ENCODE measurements around the gene XRCC6.
"Not testable (repeated sequence)": the region's sequence is repeated elsewhere in the genome, so short reads cannot be mapped to it uniquely, and the experiment has no call there.

The XRCC6 gene

GRCh38 chr22:41681616-41682015, 60.5 kb downstream of the XRCC6 start:
- DNase-seq (ENCODE audit: insufficient read length) (no peak), FAIRE-seq (no peak)
- TF ChIP-seq POLR2A (IDR thresholded peaks at IDR 0.05; ENCODE audit: low read depth, low read length) = no peak
- TF ChIP-seq TAF1 (IDR thresholded peaks at IDR 0.05; ENCODE audit: borderline replicate concordance, low read depth, low read length) = no peak
- TF ChIP-seq POLR2AphosphoS5 (IDR thresholded peaks at IDR 0.05; ENCODE audit: low read depth, low read length) = no peak

DNA sequence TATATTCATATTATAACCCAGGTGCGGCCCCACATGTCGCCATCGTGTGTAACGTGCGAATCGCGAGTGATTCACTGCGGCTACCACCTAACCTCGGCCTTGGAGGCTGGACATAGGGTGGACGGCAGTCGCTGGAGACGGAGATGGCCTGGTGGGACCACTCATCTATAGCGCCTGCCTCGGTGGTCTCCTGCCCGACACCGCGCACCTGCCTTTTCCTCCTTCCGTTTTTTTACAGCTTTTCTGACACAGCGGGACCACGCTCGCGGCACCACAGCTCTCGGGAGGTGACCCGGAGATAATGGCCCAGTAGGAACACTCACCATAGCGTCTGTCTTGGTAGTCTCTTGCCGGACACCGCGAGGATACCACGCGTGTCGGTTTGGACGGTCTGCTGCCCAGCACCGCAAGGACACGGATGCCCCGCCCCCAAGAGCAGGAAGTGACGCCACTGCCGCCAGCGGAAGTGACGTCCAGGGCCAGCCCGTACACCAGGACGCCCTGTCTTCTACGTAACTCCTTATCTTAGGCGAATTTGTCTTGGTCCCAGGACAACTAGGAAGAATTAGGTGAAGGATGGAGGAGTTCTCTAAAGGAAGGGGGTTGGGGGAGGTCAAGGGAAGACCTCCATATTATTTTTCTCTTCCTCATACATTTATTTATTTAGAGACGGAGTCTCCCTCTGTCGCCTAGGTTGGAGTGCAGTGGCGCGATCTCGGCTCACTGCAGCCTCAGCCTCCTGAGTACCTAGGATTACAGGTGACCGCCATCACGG, 61.1 kb downstream of the XRCC6 start:
- FAIRE-seq (peak; percentile 92), DNase-seq (ENCODE audit: insufficient read length) (peak; percentile 67)
- TF ChIP-seq POLR2A (IDR thresholded peaks at IDR 0.05; ENCODE audit: low read depth, low read length) (peak; percentile 72), POLR2AphosphoS5 (IDR thresholded peaks at IDR 0.05; ENCODE audit: low read depth, low read length) (peak; percentile 64), TAF1 (IDR thresholded peaks at IDR 0.05; ENCODE audit: borderline replicate concordance, low read depth, low read length) (no peak)

GRCh38 chr22:41683052-41683451, 62.0 kb downstream of the XRCC6 start:
- DNase-seq (ENCODE audit: insufficient read length) (no peak), FAIRE-seq (peak; percentile 36)
- no peak for TF ChIP-seq TAF1 (IDR thresholded peaks at IDR 0.05; ENCODE audit: borderline replicate concordance, low read depth, low read length)
- no peak for TF ChIP-seq POLR2A (IDR thresholded peaks at IDR 0.05; ENCODE audit: low read depth, low read length)
- TF ChIP-seq POLR2AphosphoS5 (IDR thresholded peaks at IDR 0.05; ENCODE audit: low read depth, low read length) = no peak

GRCh38 chr22:41683616-41684015, 62.5 kb downstream of the XRCC6 start:
- no peak for FAIRE-seq
- TF ChIP-seq TAF1 (IDR thresholded peaks at IDR 0.05; ENCODE audit: borderline replicate concordance, low read depth, low read length) = no peak
- no peak for TF ChIP-seq POLR2A (IDR thresholded peaks at IDR 0.05; ENCODE audit: low read depth, low read length)
- TF ChIP-seq POLR2AphosphoS5 (IDR thresholded peaks at IDR 0.05; ENCODE audit: low read depth, low read length) = no peak
- DNase-seq (ENCODE audit: insufficient read length) = no peak

DNA sequence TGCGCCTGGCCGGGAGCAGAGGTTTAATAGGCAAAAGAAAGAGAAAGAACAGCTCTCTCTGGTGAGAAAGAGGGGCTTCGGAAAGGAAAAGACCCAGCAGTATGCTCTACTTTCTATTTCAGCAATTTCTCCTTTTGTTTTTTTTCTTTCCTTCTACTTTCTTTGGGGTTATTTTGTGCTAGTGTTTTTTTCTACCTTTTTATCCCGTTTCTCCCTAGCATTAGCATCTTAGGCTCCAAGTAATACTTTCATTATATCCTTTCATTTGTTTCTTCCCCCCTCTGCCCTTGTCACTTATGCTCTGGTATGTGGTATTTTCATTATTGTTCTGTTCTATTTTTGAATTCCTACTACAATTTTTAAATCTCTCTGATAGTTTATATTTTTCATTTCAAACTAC, 63.1 kb downstream of the XRCC6 start:
- no peak for DNase-seq (ENCODE audit: insufficient read length)
- FAIRE-seq = no peak
- TF ChIP-seq POLR2A (IDR thresholded peaks at IDR 0.05; ENCODE audit: low read depth, low read length) = no peak
- no peak for TF ChIP-seq TAF1 (IDR thresholded peaks at IDR 0.05; ENCODE audit: borderline replicate concordance, low read depth, low read length)
- TF ChIP-seq POLR2AphosphoS5 (IDR thresholded peaks at IDR 0.05; ENCODE audit: low read depth, low read length) = no peak

- not testable (repeated sequence) for DNase-seq (ENCODE audit: insufficient read length); FAIRE-seq
Measured at GRCh38 chr22:41686890-41687289, 65.8 kb downstream of the XRCC6 start.

- no peak for TF ChIP-seq POLR2AphosphoS5 (IDR thresholded peaks at IDR 0.05; ENCODE audit: low read depth, low read length)
- TF ChIP-seq POLR2A (IDR thresholded peaks at IDR 0.05; ENCODE audit: low read depth, low read length) = no peak
- TF ChIP-seq TAF1 (IDR thresholded peaks at IDR 0.05; ENCODE audit: borderline replicate concordance, low read depth, low read length) = no peak
- FAIRE-seq = peak; percentile 62
- no peak for DNase-seq (ENCODE audit: insufficient read length)
Measured at GRCh38 chr22:41687901-41688364, 66.8 kb downstream of the XRCC6 start.

GRCh38 chr22:41688365-41689211, 67.5 kb downstream of the XRCC6 start, which contains the start of gene SNU13:
TSS of gene SNU13 (minus strand) at chr22:41688867. CDS start at chr22:41688796, 71 bp downstream.
- DNase-seq (ENCODE audit: insufficient read length) = peak; percentile 93
- TF ChIP-seq TAF1 (IDR thresholded peaks at IDR 0.05; ENCODE audit: borderline replicate concordance, low read depth, low read length) (peak; percentile 96), POLR2A (IDR thresholded peaks at IDR 0.05; ENCODE audit: low read depth, low read length) (peak; percentile 86; the same call in 1 of the 2 replicates), POLR2AphosphoS5 (IDR thresholded peaks at IDR 0.05; ENCODE audit: low read depth, low read length) (peak; percentile 80)
- peak; percentile 100 for FAIRE-seq

DNA sequence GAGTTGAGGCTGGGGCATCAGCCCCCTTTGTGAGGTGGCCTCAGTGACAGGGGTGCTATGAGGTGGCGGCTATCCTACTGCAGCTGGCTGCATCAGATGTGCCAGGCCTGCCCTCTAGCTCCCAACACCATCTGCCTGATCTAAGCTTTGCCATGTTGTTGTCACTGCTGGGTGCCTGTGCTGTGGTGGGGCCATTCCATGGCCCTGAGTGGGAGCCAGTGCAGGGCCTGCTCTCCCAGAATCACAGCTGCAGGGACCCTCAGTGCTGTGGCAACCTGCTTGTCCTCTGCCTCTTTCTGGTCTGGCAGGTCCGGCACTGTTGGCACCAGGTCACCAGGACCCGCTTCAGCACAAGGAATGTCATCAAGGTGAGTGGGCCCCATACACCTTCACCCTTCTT, 69.4 kb downstream of the XRCC6 start:
- TF ChIP-seq TAF1 (IDR thresholded peaks at IDR 0.05; ENCODE audit: borderline replicate concordance, low read depth, low read length) (no peak), POLR2A (IDR thresholded peaks at IDR 0.05; ENCODE audit: low read depth, low read length) (no peak), POLR2AphosphoS5 (IDR thresholded peaks at IDR 0.05; ENCODE audit: low read depth, low read length) (no peak)
- DNase-seq (ENCODE audit: insufficient read length) = no peak
- FAIRE-seq = no peak

- no peak for TF ChIP-seq TAF1 (IDR thresholded peaks at IDR 0.05; ENCODE audit: borderline replicate concordance, low read depth, low read length)
- TF ChIP-seq POLR2A (IDR thresholded peaks at IDR 0.05; ENCODE audit: low read depth, low read length) = no peak
- no peak for TF ChIP-seq POLR2AphosphoS5 (IDR thresholded peaks at IDR 0.05; ENCODE audit: low read depth, low read length)
- DNase-seq (ENCODE audit: insufficient read length) = no peak
- peak; percentile 30 for FAIRE-seq
Measured at GRCh38 chr22:41695211-41695610, 74.1 kb downstream of the XRCC6 start.

DNA sequence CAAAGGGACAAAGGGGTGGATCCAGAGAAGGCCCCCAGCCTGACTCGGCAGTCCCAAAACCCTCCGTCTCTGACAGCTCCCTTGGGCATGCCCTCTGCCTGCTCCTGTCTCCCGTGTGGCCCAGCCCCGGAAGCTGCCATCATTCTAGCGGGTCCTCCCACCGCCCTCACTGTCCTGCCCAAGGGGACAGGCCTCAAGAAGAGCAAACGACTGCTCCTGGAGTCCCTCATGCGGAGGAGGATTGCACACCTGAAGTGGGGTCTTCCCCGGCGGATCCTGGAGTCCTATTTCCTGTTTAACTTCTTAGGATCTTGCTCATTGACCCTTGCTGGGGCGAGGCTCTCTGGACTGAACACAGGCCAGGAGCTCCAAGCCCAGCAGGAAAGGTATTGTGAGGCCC, 75.6 kb downstream of the XRCC6 start:
- DNase-seq (ENCODE audit: insufficient read length) = no peak
- TF ChIP-seq POLR2A (IDR thresholded peaks at IDR 0.05; ENCODE audit: low read depth, low read length) = no peak
- no peak for TF ChIP-seq POLR2AphosphoS5 (IDR thresholded peaks at IDR 0.05; ENCODE audit: low read depth, low read length)
- no peak for TF ChIP-seq TAF1 (IDR thresholded peaks at IDR 0.05; ENCODE audit: borderline replicate concordance, low read depth, low read length)
- no peak for FAIRE-seq

Measured in GM12892 (cell line).